DOHH2 (cell line): ENCODE results near the gene DGKD.

Experiments
- CTCF ChIP-seq: fragments of 200-600 bp; sonication (generic); IDR thresholded peaks from one replicate; pipeline ENCODE4 v1.5.1; 2014; ENCODE audit warnings: antibody characterized with exemption, mild to moderate bottlenecking, low read depth, low read length; ENCODE audit not compliant: poor library complexity, severe bottlenecking
- EZH2phosphoT487 ChIP-seq: fragments of 200-600 bp; sonication (generic); IDR thresholded peaks from 2 replicates; pipeline ENCODE4 v1.6.1; 2017; ENCODE audit warnings: borderline replicate concordance, mild to moderate bottlenecking, antibody characterized with exemption, low read length, moderate library complexity, mixed read lengths

- TF ChIP-seq CTCF (no peak), EZH2phosphoT487 (no peak)
Measured at GRCh38 chr2:233462202-233462785, 108.0 kb downstream of the DGKD start.
